HG03280 (cell line): ENCODE measurements around the gene CDH4.

ENCODE experiments used
- ATAC-seq: cut with Tn5 transposase; IDR thresholded peaks from one replicate; pipeline ENCODE4 v1.9.1; 2021; ENCODE audit warnings: mild to moderate bottlenecking, moderate library complexity; ENCODE audit not compliant: unreplicated experiment

Gene CDH4

GRCh38 chr20:61354901-61355495, 102.9 kb downstream of the CDH4 start:
- ATAC-seq, result no peak

- no peak for ATAC-seq
Measured at GRCh38 chr20:61355585-61355984, 103.5 kb downstream of the CDH4 start.

- ATAC-seq, result no peak
Measured at GRCh38 chr20:61356196-61356595, 104.1 kb downstream of the CDH4 start.

GRCh38 chr20:61357119-61357518, 105.1 kb downstream of the CDH4 start:
- ATAC-seq, result no peak

GRCh38 chr20:61359254-61359653, 107.2 kb downstream of the CDH4 start:
- no peak for ATAC-seq

GRCh38 chr20:61360296-61360695, 108.2 kb downstream of the CDH4 start:
- ATAC-seq, result no peak

- no peak for ATAC-seq
Measured at GRCh38 chr20:61360940-61361339, 108.9 kb downstream of the CDH4 start.

GRCh38 chr20:61361501-61361900, 109.4 kb downstream of the CDH4 start:
- no peak for ATAC-seq

- no peak for ATAC-seq
Measured at GRCh38 chr20:61364147-61364546, 112.1 kb downstream of the CDH4 start.

GRCh38 chr20:61366914-61367313, 114.9 kb downstream of the CDH4 start:
- no peak for ATAC-seq

GRCh38 chr20:61369731-61370520, 117.9 kb downstream of the CDH4 start:
- ATAC-seq, result no peak

- no peak for ATAC-seq
Measured at GRCh38 chr20:61370841-61371303, 118.8 kb downstream of the CDH4 start.

GRCh38 chr20:61371501-61372136, 119.6 kb downstream of the CDH4 start:
- ATAC-seq, result no peak

GRCh38 chr20:61372137-61373054, 120.3 kb downstream of the CDH4 start:
- ATAC-seq, result no peak

- ATAC-seq, result no peak
Measured at GRCh38 chr20:61373055-61373399, 121.0 kb downstream of the CDH4 start.

- ATAC-seq, result no peak
Measured at GRCh38 chr20:61373956-61374545, 122.0 kb downstream of the CDH4 start.

- no peak for ATAC-seq
Measured at GRCh38 chr20:61376541-61377240, 124.6 kb downstream of the CDH4 start.

- ATAC-seq, result no peak
Measured at GRCh38 chr20:61378694-61379355, 126.8 kb downstream of the CDH4 start.

- no peak for ATAC-seq
Measured at GRCh38 chr20:61379898-61380544, 128.0 kb downstream of the CDH4 start.
